RKO (cell line): ENCODE measurements around the gene HYDIN.

ENCODE experiments used
- DNase-seq: peaks from one replicate; pipeline ENCODE4 v3.0.0-alpha.2; 2016; ENCODE audit warnings: low spot score

Gene HYDIN

GRCh38 chr16:70764632-70765031 is 465.9 kb downstream of the HYDIN start:
- no peak for DNase-seq

- no peak for DNase-seq
Observed at GRCh38 chr16:70760221-70760620, 470.3 kb downstream of the HYDIN start.

GRCh38 chr16:70759666-70760065 is 470.9 kb downstream of the HYDIN start:
- DNase-seq, result no peak

GRCh38 chr16:70758786-70759185 is 471.7 kb downstream of the HYDIN start:
- DNase-seq, result no peak
